Fibroblast of lung (primary cell): ENCODE data around the gene MAN1A2.

Experiments
- EZH2 ChIP-seq: IDR thresholded peaks from 2 replicates; pipeline ENCODE4 v1.5.1; 2012; ENCODE audit warnings: low read length, control low read depth, mild to moderate bottlenecking; ENCODE audit errors: missing control alignments
- TF ChIP-seq, protein P1 (sequence below), 2 donors: IDR thresholded peaks in 1 of 2; conservative IDR thresholded peaks in 1 of 2; 1 replicate in 1 of 2; 2 replicates in 1 of 2; pipeline ENCODE4 v1.5.1; 2011 to 2012; ENCODE audit warnings: low read length in 2 of 2, control low read depth in 1 of 2, inconsistent platforms in 1 of 2, low read depth in 1 of 2, mild to moderate bottlenecking in 1 of 2

DNA sequence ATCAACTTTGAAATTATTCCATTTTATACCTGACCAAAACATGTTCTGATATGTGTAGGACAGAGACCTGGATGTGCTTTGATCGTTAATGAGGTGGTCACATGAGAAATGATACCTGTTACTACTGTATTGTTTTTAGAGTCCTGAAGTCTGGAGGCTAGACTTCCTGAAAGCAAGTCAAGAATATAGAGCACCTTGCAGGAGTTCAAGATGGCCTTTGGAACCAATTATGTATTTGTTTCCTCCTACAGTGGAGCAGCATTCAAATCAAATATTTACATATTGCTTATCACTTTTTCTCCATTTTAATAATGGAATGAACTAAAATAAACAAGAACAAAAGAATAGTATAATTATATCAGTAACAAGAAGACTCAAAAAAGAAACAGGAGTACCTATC is 155.9 kb downstream of the MAN1A2 start:
- TF ChIP-seq, protein P1, sequence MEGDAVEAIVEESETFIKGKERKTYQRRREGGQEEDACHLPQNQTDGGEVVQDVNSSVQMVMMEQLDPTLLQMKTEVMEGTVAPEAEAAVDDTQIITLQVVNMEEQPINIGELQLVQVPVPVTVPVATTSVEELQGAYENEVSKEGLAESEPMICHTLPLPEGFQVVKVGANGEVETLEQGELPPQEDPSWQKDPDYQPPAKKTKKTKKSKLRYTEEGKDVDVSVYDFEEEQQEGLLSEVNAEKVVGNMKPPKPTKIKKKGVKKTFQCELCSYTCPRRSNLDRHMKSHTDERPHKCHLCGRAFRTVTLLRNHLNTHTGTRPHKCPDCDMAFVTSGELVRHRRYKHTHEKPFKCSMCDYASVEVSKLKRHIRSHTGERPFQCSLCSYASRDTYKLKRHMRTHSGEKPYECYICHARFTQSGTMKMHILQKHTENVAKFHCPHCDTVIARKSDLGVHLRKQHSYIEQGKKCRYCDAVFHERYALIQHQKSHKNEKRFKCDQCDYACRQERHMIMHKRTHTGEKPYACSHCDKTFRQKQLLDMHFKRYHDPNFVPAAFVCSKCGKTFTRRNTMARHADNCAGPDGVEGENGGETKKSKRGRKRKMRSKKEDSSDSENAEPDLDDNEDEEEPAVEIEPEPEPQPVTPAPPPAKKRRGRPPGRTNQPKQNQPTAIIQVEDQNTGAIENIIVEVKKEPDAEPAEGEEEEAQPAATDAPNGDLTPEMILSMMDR (conservative IDR thresholded peaks at IDR 0.05 in 1 of 2, IDR thresholded peaks at IDR 0.05 in 1 of 2; ENCODE audit: low read depth in 1 of 2, low read length in 2 of 2), result no peak
- TF ChIP-seq EZH2, result no peak
